ENCODE measurements around the gene PRSS53. TPM values are rescaled to one million over a fixed set of nuclear protein-coding genes. Genes with fewer than 3 reads are reported as not detected.

The PRSS53 gene
- total RNA-seq, 1 experiment from 2014 or later, result 3.8 TPM

DNA sequence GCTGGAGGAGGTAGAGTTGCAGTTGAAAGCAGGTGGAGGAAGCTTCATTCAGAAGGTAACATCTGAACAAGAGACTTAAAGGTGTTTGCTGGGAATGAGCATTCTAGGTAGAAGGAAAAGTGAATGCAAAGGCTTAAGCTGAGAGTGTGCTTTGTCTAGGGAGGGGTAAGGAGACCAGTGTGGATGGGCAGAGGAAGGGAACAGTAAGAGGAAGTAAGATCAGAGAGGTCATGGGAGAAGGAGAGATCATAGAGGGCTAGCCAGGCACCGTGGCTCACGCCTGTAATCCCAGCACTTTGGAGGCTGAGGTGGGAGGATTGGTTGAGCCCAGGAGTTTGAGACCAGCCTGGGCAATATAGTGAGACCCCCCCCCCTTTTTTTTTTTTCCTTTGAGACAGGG is 52.1 kb downstream of the PRSS53 start:
- ChIA-PET CTCF (interaction anchor here (0.6 kb wide), 1 partner anchor 832 kb away, joined by 4 read pairs; no protein-coding TSS in a partner anchor), POLR2A (ENCODE audit: unreplicated experiment) (no interaction called here)
- Histone ChIP-seq H3K27me3 (ENCODE audit: low read length) (no peaks in the 10 kb centered on the region), H3K9ac (ENCODE audit: low read length) (no peak overlapping the region), H3K36me3 (ENCODE audit: low read depth, low read length) (no peaks in the 10 kb centered on the region), H3K9me2 (replicated peaks; ENCODE audit: low read length) (no peaks in the 10 kb centered on the region), H3K9me3 (ENCODE audit: low read length) (no peaks in the 10 kb centered on the region), H3F3A (ENCODE audit: low read length, unreplicated experiment) (no peaks in the 10 kb centered on the region), H3K79me2 (ENCODE audit: low read length) (peaks cover 16% of the 10 kb centered on the region), H3K27ac (ENCODE audit: low read length) (no peak overlapping the region), H3K4me3 (ENCODE audit: low read length) (no peak overlapping the region), H3K4me1 (ENCODE audit: insufficient read depth, low read length) (peaks cover 11% of the 10 kb centered on the region; the same call in 1 of the 2 replicates), H4K20me1 (ENCODE audit: low read length) (no peaks in the 10 kb centered on the region; the same call in 1 of the 2 replicates), H3K4me2 (ENCODE audit: low read length) (no peak overlapping the region), H2AFZ (ENCODE audit: low read length) (no peak overlapping the region)
- intact Hi-C loops (cut with micrococcal nuclease), result no loop called here
- TF ChIP-seq EZH2phosphoT487 (IDR thresholded peaks at IDR 0.05; ENCODE audit: borderline replicate concordance, low read length), result no peak
- TF ChIP-seq EZH2 (IDR thresholded peaks at IDR 0.05; ENCODE audit: low read length, unreplicated experiment), result no peak
- TF ChIP-seq, protein P1, sequence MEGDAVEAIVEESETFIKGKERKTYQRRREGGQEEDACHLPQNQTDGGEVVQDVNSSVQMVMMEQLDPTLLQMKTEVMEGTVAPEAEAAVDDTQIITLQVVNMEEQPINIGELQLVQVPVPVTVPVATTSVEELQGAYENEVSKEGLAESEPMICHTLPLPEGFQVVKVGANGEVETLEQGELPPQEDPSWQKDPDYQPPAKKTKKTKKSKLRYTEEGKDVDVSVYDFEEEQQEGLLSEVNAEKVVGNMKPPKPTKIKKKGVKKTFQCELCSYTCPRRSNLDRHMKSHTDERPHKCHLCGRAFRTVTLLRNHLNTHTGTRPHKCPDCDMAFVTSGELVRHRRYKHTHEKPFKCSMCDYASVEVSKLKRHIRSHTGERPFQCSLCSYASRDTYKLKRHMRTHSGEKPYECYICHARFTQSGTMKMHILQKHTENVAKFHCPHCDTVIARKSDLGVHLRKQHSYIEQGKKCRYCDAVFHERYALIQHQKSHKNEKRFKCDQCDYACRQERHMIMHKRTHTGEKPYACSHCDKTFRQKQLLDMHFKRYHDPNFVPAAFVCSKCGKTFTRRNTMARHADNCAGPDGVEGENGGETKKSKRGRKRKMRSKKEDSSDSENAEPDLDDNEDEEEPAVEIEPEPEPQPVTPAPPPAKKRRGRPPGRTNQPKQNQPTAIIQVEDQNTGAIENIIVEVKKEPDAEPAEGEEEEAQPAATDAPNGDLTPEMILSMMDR (conservative IDR thresholded peaks at IDR 0.05; ENCODE audit: low read depth, low read length), result no peak
- no peak for DNase-seq
- ATAC-seq, result no peak
- no TSS peak for BruUV-seq (replicated peaks)

DNA sequence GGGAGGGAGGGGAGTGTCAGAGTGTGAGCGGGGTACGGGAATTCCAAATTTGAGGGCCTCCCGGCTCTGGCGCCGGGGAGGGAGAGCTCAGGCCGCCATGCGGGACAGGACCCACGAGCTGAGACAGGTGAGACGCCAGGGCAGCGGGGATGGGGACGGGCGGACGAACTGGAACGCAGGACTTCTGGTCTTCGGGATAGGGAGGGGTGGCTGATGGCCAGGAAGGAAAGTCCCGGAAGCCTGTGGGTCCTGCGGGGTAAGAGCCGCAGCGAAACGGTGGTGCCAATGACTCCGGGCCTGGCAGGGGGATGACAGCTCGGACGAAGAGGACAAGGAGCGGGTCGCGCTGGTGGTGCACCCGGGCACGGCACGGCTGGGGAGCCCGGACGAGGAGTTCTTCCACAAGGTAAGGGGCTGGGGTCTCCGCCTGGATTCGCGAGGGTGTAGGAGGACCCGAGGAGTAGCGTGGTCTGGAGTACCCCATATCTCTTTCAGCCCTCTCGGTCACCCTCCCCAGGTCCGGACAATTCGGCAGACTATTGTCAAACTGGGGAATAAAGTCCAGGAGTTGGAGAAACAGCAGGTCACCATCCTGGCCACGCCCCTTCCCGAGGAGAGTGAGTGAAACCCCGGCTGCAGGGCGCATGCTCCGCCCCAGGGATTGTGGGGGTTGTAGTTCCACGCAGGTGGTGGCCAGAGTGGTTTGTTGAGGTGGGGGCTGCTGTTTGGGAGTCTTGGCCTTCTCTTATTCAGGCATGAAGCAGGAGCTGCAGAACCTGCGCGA is 54.8 kb downstream of the PRSS53 start:
- POLR2A ChIA-PET (ENCODE audit: unreplicated experiment), result no interaction called here
- peaks cover 11% of the 10 kb centered on the region; the same call in 1 of the 2 replicates for H3K4me1 ChIP-seq (ENCODE audit: insufficient read depth, low read length)
- H3K4me3 ChIP-seq (ENCODE audit: low read length), result peak overlapping the region; percentile 98
- no peaks in the 10 kb centered on the region; the same call in 1 of the 2 replicates for H4K20me1 ChIP-seq (ENCODE audit: low read length)
- intact Hi-C loops (cut with micrococcal nuclease), result loop anchor here (2.0 to 5.0 kb wide), 2 partner anchors 37 to 39 kb away; no protein-coding TSS in a partner anchor
- no peaks in the 10 kb centered on the region for H3K27me3 ChIP-seq (ENCODE audit: low read length)
- H3K9me3 ChIP-seq (ENCODE audit: low read length), result no peaks in the 10 kb centered on the region
- H3K9me2 ChIP-seq (replicated peaks; ENCODE audit: low read length), result no peaks in the 10 kb centered on the region
- CTCF ChIA-PET, result no interaction called here
- BruUV-seq (replicated peaks), result TSS peak; percentile 75
- TF ChIP-seq EZH2phosphoT487 (IDR thresholded peaks at IDR 0.05; ENCODE audit: borderline replicate concordance, low read length), result no peak
- TF ChIP-seq EZH2 (IDR thresholded peaks at IDR 0.05; ENCODE audit: low read length, unreplicated experiment), result no peak
- TF ChIP-seq, protein P1 (conservative IDR thresholded peaks at IDR 0.05; ENCODE audit: low read depth, low read length), result no peak
- H2AFZ ChIP-seq (ENCODE audit: low read length), result peak overlapping the region; percentile 98
- H3K27ac ChIP-seq (ENCODE audit: low read length), result peak overlapping the region; percentile 25; the same call in 1 of the 2 replicates
- DNase-seq (peak; percentile 73), ATAC-seq (peak; percentile 81)
- H3F3A ChIP-seq (ENCODE audit: low read length, unreplicated experiment), result no peaks in the 10 kb centered on the region
- H3K79me2 ChIP-seq (ENCODE audit: low read length), result peaks cover 16% of the 10 kb centered on the region
- no peaks in the 10 kb centered on the region for H3K36me3 ChIP-seq (ENCODE audit: low read depth, low read length)
- H3K9ac ChIP-seq (ENCODE audit: low read length), result peak overlapping the region; percentile 85
- peak overlapping the region; percentile 92 for H3K4me2 ChIP-seq (ENCODE audit: low read length)

Other genes starting within 250 kb of the PRSS53 start
- gene BCL7C, start 194.9 kb downstream of the PRSS53 start, total RNA-seq (2014; rRNA removed), result 75.6 and 97.3 TPM in 2 replicates
- gene CTF1, start 192.3 kb downstream of the PRSS53 start, total RNA-seq (2014; rRNA removed), result 0.29 and 0.98 TPM in 2 replicates
- gene FBXL19, start 165.4 kb downstream of the PRSS53 start, total RNA-seq (2014; rRNA removed), result 36.2 and 48.5 TPM in 2 replicates
- 3.6 and 5.7 TPM in 2 replicates for gene ORAI3, start 139.9 kb downstream of the PRSS53 start, total RNA-seq (2014; rRNA removed)
- gene SETD1A, start 131.2 kb downstream of the PRSS53 start, total RNA-seq (2014; rRNA removed), result 7.9 and 8.6 TPM in 2 replicates
- 12.0 and 16.3 TPM in 2 replicates for gene HSD3B7, start 103.7 kb downstream of the PRSS53 start, total RNA-seq (2014; rRNA removed)
- 1.5 and 2.4 TPM in 2 replicates for gene STX1B, start 78.3 kb downstream of the PRSS53 start, total RNA-seq (2014; rRNA removed)
- gene STX4, start 55.4 kb downstream of the PRSS53 start, total RNA-seq (2014; rRNA removed), result 27.4 and 36.1 TPM in 2 replicates
- 15.6 and 19.2 TPM in 2 replicates for gene ZNF668, start 14.7 kb downstream of the PRSS53 start, total RNA-seq (2014; rRNA removed)
- gene ZNF646, start 14.5 kb downstream of the PRSS53 start, total RNA-seq (2014; rRNA removed), result 5.5 and 8.5 TPM in 2 replicates
- 105 and 127 TPM in 2 replicates for gene VKORC1, start 5.9 kb upstream of the PRSS53 start, total RNA-seq (2014; rRNA removed)
- gene BCKDK, start 19.4 kb upstream of the PRSS53 start, total RNA-seq (2014; rRNA removed), result 47.7 and 69.1 TPM in 2 replicates
- 25.3 and 35.1 TPM in 2 replicates for gene KAT8, start 28.7 kb upstream of the PRSS53 start, total RNA-seq (2014; rRNA removed)
- gene PRSS8, start 46.8 kb upstream of the PRSS53 start, total RNA-seq (2014; rRNA removed), result 18.0 and 23.4 TPM in 2 replicates
- 0.51 TPM in 1 of 2 replicates, not detected in the other for gene PRSS36, start 61.1 kb upstream of the PRSS53 start, total RNA-seq (2014; rRNA removed)
- 43.0 and 90.7 TPM in 2 replicates for gene FUS, start 91.2 kb upstream of the PRSS53 start, total RNA-seq (2014; rRNA removed)
- gene PYCARD, start 113.8 kb upstream of the PRSS53 start, total RNA-seq (2014; rRNA removed), result 16.5 and 29.8 TPM in 2 replicates
- gene TRIM72, start 125.2 kb upstream of the PRSS53 start, total RNA-seq (2014; rRNA removed), result not detected in 2 replicates
- gene PYDC1, start 128.2 kb upstream of the PRSS53 start, total RNA-seq (2014; rRNA removed), result not detected in 2 replicates
- not detected in 2 replicates for gene ITGAM, start 171.0 kb upstream of the PRSS53 start, total RNA-seq (2014; rRNA removed)